GM10248 (cell line): ENCODE measurements around the gene GALNT14.

Experiments
- CTCF ChIA-PET: fragments of 300-600 bp; sonication (Branson Sonifier 250); formaldehyde crosslinking; extraction: SDS; loops from one replicate; lab custom pipeline; 2021; ENCODE audit warnings: antibody characterized with exemption; lab: Yijun Ruan, JAX
- POLR2A ChIA-PET: fragments of 350-650 bp; sonication (Branson Sonifier 250); formaldehyde crosslinking; extraction: SDS; loops from one replicate; lab custom pipeline; 2020; ENCODE audit warnings: antibody characterized with exemption; lab: Yijun Ruan, JAX
- DNase-seq: peaks from one replicate; pipeline ENCODE4 v3.0.0; 2012; ENCODE audit errors: extremely low spot score
- TF ChIP-seq, protein P1 (sequence below): IDR thresholded peaks from 2 replicates; pipeline ENCODE4 v1.5.1; 2012; ENCODE audit warnings: mild to moderate bottlenecking, low read depth; ENCODE audit errors: extremely low read depth, missing control alignments, control extremely low read depth

Gene GALNT14

DNA sequence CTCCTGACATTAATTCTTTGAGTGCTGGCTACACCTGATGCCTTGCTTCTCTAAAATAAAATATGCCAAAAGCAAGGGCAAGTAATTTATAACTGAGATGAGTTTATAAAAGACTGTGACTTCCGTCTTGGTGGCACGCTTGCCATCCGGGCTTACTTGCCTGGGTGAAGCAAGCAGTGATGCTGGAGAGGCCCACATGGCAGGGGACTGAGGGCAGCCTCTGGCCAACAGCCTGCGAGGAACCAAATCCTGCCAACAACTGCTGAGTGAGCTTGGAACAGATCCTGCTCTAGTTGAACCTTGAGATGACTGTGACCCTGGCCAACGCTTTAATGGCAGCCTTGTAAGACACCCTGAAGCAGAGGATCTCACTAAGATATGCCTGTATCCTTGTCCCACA is 234.9 kb downstream of the GALNT14 start:
- TF ChIP-seq, protein P1, sequence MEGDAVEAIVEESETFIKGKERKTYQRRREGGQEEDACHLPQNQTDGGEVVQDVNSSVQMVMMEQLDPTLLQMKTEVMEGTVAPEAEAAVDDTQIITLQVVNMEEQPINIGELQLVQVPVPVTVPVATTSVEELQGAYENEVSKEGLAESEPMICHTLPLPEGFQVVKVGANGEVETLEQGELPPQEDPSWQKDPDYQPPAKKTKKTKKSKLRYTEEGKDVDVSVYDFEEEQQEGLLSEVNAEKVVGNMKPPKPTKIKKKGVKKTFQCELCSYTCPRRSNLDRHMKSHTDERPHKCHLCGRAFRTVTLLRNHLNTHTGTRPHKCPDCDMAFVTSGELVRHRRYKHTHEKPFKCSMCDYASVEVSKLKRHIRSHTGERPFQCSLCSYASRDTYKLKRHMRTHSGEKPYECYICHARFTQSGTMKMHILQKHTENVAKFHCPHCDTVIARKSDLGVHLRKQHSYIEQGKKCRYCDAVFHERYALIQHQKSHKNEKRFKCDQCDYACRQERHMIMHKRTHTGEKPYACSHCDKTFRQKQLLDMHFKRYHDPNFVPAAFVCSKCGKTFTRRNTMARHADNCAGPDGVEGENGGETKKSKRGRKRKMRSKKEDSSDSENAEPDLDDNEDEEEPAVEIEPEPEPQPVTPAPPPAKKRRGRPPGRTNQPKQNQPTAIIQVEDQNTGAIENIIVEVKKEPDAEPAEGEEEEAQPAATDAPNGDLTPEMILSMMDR: no peak
- DNase-seq: no peak
- POLR2A ChIA-PET: no interaction called here
- CTCF ChIA-PET: no interaction called here

DNA sequence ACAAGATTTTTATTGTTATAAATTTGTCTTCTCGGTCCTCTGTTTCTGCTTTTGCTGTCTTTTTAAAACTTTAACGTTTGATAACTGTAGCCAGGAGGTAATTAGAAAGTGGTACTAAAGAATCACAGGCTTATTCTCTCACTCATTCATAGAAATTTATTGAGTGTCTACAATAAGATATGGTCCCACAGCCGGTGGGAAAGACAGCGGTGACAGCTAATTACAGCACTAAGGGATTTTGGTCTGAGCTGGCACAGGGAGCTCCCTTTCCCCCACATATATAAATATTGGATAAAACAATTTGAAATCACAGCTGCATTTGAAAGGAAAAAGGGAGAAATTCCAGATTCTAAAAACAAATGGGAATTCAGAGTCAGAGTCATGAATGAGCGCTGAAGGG is 237.9 kb downstream of the GALNT14 start:
- TF ChIP-seq, protein P1: no peak
- POLR2A ChIA-PET: no interaction called here
- CTCF ChIA-PET: interaction anchor here (1.2 to 1.7 kb wide), 2 partner anchors 22 to 39 kb away, joined by 3 read pairs; no protein-coding TSS in a partner anchor
- no peak for DNase-seq

DNA sequence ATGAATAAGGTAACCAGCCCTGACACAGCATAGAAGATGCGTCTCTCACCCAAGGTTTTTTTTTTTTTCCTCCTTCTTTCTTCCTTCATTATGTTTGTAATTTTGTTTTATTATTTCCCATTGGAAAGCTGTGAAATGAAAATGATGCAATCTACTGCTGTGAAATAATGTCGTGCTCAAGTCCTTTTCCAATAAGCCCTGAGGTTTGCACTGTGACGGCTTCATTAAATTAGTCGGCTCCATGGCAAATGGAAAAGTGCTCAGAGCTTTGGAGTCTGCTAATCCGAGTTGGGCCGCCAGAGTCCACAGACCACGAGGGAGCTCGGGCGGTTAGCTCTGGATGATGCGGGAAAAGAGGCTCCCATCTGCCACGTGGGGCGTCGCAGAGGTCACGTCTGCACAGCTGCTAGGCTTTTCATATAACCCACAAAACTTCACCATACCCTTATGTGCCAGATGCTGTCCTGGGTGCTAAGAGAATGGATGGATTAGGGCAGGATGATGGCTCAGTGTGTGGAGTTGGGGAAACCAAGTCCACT is 238.7 kb downstream of the GALNT14 start:
- TF ChIP-seq, protein P1: no peak
- DNase-seq: no peak
- CTCF ChIA-PET: interaction anchor here (1.1 to 1.5 kb wide), 3 partner anchors 11 to 39 kb away, joined by 3 to 4 read pairs (median 3); no protein-coding TSS in a partner anchor
- POLR2A ChIA-PET: no interaction called here

DNA sequence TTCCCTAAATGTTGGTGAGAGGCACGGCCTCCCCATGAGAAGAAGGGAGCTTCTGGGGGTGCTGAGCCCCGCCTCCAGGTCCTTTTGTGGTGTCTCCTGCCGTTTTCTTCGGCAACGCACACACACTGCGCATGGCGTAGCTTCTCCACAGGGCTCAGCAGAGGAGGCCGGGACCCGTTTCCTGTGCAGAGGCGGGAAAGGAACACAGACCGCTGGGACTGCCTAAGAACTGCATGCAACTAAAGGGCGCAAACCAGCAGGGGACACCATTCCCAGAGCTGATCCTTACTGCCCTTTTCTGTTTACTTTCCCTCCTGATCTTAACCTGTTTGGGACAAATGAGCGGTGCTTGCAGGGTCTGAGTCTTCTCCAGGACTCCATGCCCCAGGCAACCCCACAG is 240.7 kb downstream of the GALNT14 start:
- POLR2A ChIA-PET: no interaction called here
- TF ChIP-seq, protein P1: no peak
- CTCF ChIA-PET: interaction anchor here (1.4 kb wide), 1 partner anchor 12 kb away, joined by 3 read pairs; no protein-coding TSS in a partner anchor
- no peak for DNase-seq

DNA sequence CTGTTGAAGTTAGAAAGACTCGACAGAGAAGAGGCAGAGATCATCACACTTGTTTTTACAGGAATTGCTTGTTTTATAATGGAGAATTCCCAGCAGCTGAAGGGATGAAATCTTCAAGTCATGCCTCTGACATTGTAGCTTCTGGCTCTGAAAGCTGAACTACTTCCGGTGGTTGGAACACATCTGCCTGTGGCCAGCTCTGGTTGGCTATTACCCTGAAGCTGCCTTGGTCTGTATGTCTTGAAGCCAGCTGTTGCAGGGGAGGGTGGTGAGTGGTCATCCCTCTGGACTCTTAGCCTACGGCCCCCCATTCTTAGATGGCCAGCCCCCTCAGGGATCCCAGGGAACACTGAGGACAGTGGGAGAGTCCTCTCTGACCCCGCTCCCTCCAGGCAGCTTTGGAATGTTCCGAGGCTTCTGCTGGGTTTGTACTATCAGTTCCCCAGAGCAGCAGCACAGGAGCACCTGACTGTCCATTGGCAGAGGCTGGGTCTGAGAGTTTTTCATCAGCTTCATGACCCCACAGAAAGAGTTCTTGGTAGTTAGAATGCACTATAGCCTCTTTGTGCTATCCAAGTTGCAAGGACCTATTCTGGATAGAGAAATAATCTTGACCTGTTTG is 243.6 kb downstream of the GALNT14 start:
- POLR2A ChIA-PET: no interaction called here
- TF ChIP-seq, protein P1: no peak
- CTCF ChIA-PET: interaction anchor here (1.4 kb wide), 1 partner anchor 22 kb away, joined by 4 read pairs; no protein-coding TSS in a partner anchor
- DNase-seq: no peak

DNA sequence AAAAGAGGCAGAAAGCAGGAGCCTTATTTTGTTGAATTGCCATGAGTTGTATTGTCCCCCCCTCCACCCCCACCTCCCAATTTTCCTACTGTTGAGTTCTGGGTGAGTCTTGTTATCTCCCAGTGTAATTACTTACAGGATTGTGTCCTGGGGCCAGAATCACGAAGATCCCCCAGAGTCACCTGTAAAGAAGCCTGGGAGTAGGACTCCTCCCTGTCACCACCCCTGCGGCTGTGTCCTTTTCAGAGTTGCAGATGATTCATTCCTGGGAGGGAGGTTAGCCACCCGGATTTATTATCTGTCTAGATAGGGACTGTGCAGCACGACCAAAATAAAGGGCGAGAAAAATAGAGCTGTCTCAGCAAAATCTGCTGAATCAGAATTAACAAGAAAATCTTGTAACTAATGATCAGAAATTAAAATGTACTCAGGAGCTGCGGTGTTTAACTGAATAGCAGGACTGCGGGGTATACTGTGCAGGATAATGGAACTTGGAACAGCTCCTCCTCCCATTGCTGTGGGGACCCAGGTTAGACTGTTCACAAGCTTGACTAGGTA is 249.3 kb downstream of the GALNT14 start:
- POLR2A ChIA-PET: interaction anchor here (0.5 kb wide), 1 partner anchor 662 kb away, joined by 3 read pairs; no protein-coding TSS in a partner anchor
- CTCF ChIA-PET: interaction anchor here (1.0 to 1.3 kb wide), 3 partner anchors 10 to 26 kb away, joined by 3 read pairs; no protein-coding TSS in a partner anchor
- DNase-seq: no peak
- TF ChIP-seq, protein P1: no peak
